ENCODE measurements around the gene ADAM12.

Gene ADAM12

GRCh38 chr10:126233182-126234148, 154.8 kb downstream of the ADAM12 start:
- DNase-seq, result peak; percentile 37

GRCh38 chr10:126230587-126230986, 157.7 kb downstream of the ADAM12 start:
- DNase-seq, result no peak

- no peak for DNase-seq
Measured at GRCh38 chr10:126229686-126230085, 158.6 kb downstream of the ADAM12 start.

GRCh38 chr10:126227762-126228134, 160.5 kb downstream of the ADAM12 start:
- no peak for DNase-seq

- DNase-seq, result no peak
Measured at GRCh38 chr10:126226988-126227761, 161.1 kb downstream of the ADAM12 start.

GRCh38 chr10:126226205-126226604, 162.1 kb downstream of the ADAM12 start:
- DNase-seq, result no peak

- DNase-seq, result no peak
Measured at GRCh38 chr10:126225672-126226008, 162.6 kb downstream of the ADAM12 start.

GRCh38 chr10:126224967-126225671, 163.2 kb downstream of the ADAM12 start:
- no peak for DNase-seq

GRCh38 chr10:126223512-126224067, 164.7 kb downstream of the ADAM12 start:
- no peak for DNase-seq

GRCh38 chr10:126222736-126223511, 165.4 kb downstream of the ADAM12 start:
- no peak for DNase-seq

GRCh38 chr10:126221874-126222273, 166.4 kb downstream of the ADAM12 start:
- DNase-seq, result no peak

GRCh38 chr10:126218778-126219649, 169.3 kb downstream of the ADAM12 start:
- no peak for DNase-seq

- no peak for DNase-seq
Measured at GRCh38 chr10:126218174-126218573, 170.1 kb downstream of the ADAM12 start.

- DNase-seq, result no peak
Measured at GRCh38 chr10:126216632-126216961, 171.7 kb downstream of the ADAM12 start.

GRCh38 chr10:126215746-126216631, 172.3 kb downstream of the ADAM12 start:
- no peak for DNase-seq

GRCh38 chr10:126214679-126215078, 173.6 kb downstream of the ADAM12 start:
- no peak for DNase-seq

GRCh38 chr10:126214021-126214420, 174.3 kb downstream of the ADAM12 start:
- DNase-seq, result no peak

- no peak for DNase-seq
Measured at GRCh38 chr10:126212738-126213137, 175.5 kb downstream of the ADAM12 start.

- no peak for DNase-seq
Measured at GRCh38 chr10:126210051-126210651, 178.1 kb downstream of the ADAM12 start.

- no peak for DNase-seq
Measured at GRCh38 chr10:126209451-126209850, 178.8 kb downstream of the ADAM12 start.

Measured in NCI-H510A treated with DMSO at 0.1 percent for 48 hours (cell line).